Thoracic aorta (tissue), 2 donors: Measurements from ENCODE around the gene LBHD2. TPM values are rescaled to one million over a fixed set of nuclear protein-coding genes. Genes with fewer than 3 reads are reported as not detected.

Experiments
- ATAC-seq: fragments of 150-250 bp; one replicate; pipeline ENCODE4 v1.8.0; 2017; ENCODE audit warnings: low read depth; ENCODE audit not compliant: insufficient number of reproducible peaks, low FRiP score
- DNase-seq: peaks from one replicate; pipeline ENCODE4 v3.0.0-alpha.2; 2020; ENCODE audit warnings: low spot score
- H3K27ac ChIP-seq, 2 donors: fragments of 200-600 bp; sonication (generic); 1 replicate in 1 of 2; 2 replicates in 1 of 2; pipeline ENCODE4 v1.5.1; 2016; ENCODE audit warnings: mild to moderate bottlenecking in 2 of 2, moderate library complexity in 2 of 2
- H3K27me3 ChIP-seq: fragments of 200-600 bp; sonication (generic); replicated peaks from 2 replicates; pipeline ENCODE4 v1.6.0; 2016; ENCODE audit warnings: mild to moderate bottlenecking; ENCODE audit not compliant: insufficient read depth
- H3K36me3 ChIP-seq: fragments of 200-600 bp; sonication (generic); one replicate; pipeline ENCODE4 v1.5.1; 2016
- H3K4me1 ChIP-seq, 2 donors: fragments of 200-600 bp; sonication (generic); 1 replicate in 1 of 2; 2 replicates in 1 of 2; pipeline versions ENCODE4 v1.5.1 to v1.6.0; 2016; ENCODE audit warnings: low read depth in 2 of 2, mild to moderate bottlenecking in 1 of 2; ENCODE audit not compliant: control insufficient read depth in 1 of 2
- H3K4me3 ChIP-seq: fragments of 200-600 bp; sonication (generic); 2 replicates; pipeline ENCODE4 v1.5.1; 2016; ENCODE audit warnings: mild to moderate bottlenecking
- H3K9me3 ChIP-seq: fragments of 200-600 bp; sonication (generic); 2 replicates; pipeline ENCODE4 v1.5.1; 2016
- total RNA-seq, 2 donors: library from RNA; depleted of rRNA; stranded (reverse); fragments of >200 nt; gene quantifications; one replicate each; pipeline versions ENCODE4 v1.1.0 to v1.2.3, GENCODE V29; 2016
- TF ChIP-seq, protein P1 (sequence below): fragments of 200-600 bp; sonication (generic); IDR thresholded peaks from one replicate; pipeline ENCODE4 v1.5.1; 2019; ENCODE audit warnings: antibody characterized with exemption

The LBHD2 gene
- total RNA-seq, 2 donors from 2014 or later, result not detected

- H3K9me3 ChIP-seq, result no peaks in the 10 kb centered on the region
Measured at GRCh38 chr14:103050935-103051334, 33.1 kb upstream of the LBHD2 start.

GRCh38 chr14:103052407-103052806, 31.6 kb upstream of the LBHD2 start:
- TF ChIP-seq, protein P1, sequence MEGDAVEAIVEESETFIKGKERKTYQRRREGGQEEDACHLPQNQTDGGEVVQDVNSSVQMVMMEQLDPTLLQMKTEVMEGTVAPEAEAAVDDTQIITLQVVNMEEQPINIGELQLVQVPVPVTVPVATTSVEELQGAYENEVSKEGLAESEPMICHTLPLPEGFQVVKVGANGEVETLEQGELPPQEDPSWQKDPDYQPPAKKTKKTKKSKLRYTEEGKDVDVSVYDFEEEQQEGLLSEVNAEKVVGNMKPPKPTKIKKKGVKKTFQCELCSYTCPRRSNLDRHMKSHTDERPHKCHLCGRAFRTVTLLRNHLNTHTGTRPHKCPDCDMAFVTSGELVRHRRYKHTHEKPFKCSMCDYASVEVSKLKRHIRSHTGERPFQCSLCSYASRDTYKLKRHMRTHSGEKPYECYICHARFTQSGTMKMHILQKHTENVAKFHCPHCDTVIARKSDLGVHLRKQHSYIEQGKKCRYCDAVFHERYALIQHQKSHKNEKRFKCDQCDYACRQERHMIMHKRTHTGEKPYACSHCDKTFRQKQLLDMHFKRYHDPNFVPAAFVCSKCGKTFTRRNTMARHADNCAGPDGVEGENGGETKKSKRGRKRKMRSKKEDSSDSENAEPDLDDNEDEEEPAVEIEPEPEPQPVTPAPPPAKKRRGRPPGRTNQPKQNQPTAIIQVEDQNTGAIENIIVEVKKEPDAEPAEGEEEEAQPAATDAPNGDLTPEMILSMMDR, result no peak
- H3K9me3 ChIP-seq, result no peaks in the 10 kb centered on the region

More at GRCh38 chr14:103050935-103051334, 33.1 kb upstream of the LBHD2 start:
- Histone ChIP-seq H3K4me1 (peaks cover 15 to 47% of the 10 kb centered on the region in 2 donors), H3K36me3 (no peaks in the 10 kb centered on the region), H3K4me3 (no peak overlapping the region), H3K27ac (no peak overlapping the region), H3K27me3 (no peaks in the 10 kb centered on the region)
- ATAC-seq (no peak), DNase-seq (no peak)
- TF ChIP-seq, protein P1, result no peak

DNA sequence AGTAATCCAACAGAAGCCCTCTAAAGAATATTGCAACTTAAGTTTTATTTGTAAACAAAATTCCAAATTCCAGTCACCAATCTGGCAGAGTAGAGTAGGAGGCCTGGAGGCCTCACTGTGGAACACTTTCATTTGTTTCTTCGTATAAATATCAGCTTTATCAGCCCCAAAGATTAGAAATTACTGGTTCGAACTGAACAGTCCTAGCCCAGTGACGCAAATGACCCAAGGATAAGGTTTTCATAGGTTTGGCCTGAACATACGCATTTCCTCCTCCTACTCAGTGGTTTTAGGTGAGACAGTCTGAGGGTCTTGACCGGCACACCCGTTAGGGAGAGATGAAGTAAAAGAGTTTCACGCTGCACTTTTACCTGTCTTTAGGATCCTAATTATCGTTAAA, 28.3 kb upstream of the LBHD2 start:
- Histone ChIP-seq H3K9me3 (no peaks in the 10 kb centered on the region), H3K27ac (peak overlapping the region; percentile 31 to 83), H3K4me1 (peaks cover 24 to 50% of the 10 kb centered on the region in 2 donors), H3K4me3 (peak overlapping the region; percentile 91), H3K27me3 (no peaks in the 10 kb centered on the region), H3K36me3 (no peaks in the 10 kb centered on the region)
- DNase-seq (no peak), ATAC-seq (no peak)
- TF ChIP-seq, protein P1, result no peak

More at GRCh38 chr14:103052407-103052806, 31.6 kb upstream of the LBHD2 start:
- Histone ChIP-seq H3K4me3 (no peak overlapping the region), H3K27ac (no peak overlapping the region), H3K4me1 (peaks cover 16 to 38% of the 10 kb centered on the region in 2 donors), H3K27me3 (no peaks in the 10 kb centered on the region), H3K36me3 (no peaks in the 10 kb centered on the region)
- no peak for DNase-seq
- ATAC-seq, result no peak

- Histone ChIP-seq H3K4me1 (peaks cover 24 to 50% of the 10 kb centered on the region in 2 donors), H3K27me3 (no peaks in the 10 kb centered on the region), H3K4me3 (peak overlapping the region; percentile 91), H3K27ac (peak overlapping the region; percentile 79 to 83), H3K9me3 (no peaks in the 10 kb centered on the region), H3K36me3 (no peaks in the 10 kb centered on the region)
- DNase-seq, result no peak
- TF ChIP-seq, protein P1, result no peak
- no peak for ATAC-seq
Measured at GRCh38 chr14:103056322-103057027, 27.5 kb upstream of the LBHD2 start.

- Histone ChIP-seq H3K27me3 (no peaks in the 10 kb centered on the region), H3K36me3 (no peaks in the 10 kb centered on the region), H3K27ac (peak overlapping the region; percentile 79 to 83), H3K4me3 (peak overlapping the region; percentile 91), H3K9me3 (no peaks in the 10 kb centered on the region), H3K4me1 (peaks cover 24 to 50% of the 10 kb centered on the region in 2 donors)
- TF ChIP-seq, protein P1, result no peak
- peak; percentile 3 for ATAC-seq
- DNase-seq, result no peak
Measured at GRCh38 chr14:103057028-103057371, 27.0 kb upstream of the LBHD2 start.
